Naive B cell (primary cell): ENCODE data around the gene CCDC136. TPM values are rescaled to one million over a fixed set of nuclear protein-coding genes. Genes with fewer than 3 reads are reported as not detected.
A peak's percentile ranks its signal among the peaks of the same experiment; 100 is the strongest.

Experiments
- ATAC-seq, 2 donors: fragments of 150-1000 bp; cut with Tn5 transposase; 2 replicates each; pipeline ENCODE4 v1.10.0; 2021; ENCODE audit warnings: low read depth in 2 of 2, mild to moderate bottlenecking in 2 of 2, moderate library complexity in 2 of 2
- DNase-seq: peaks from one replicate; pipeline ENCODE4 v3.0.0; 2022
- H3K27ac Mint-ChIP-seq, 6 donors: one replicate each; pipeline ENCODE4 v1.8.0; 2020 to 2022; ENCODE audit warnings: mild to moderate bottlenecking in 6 of 6, mixed read lengths in 6 of 6, moderate library complexity in 5 of 6, inconsistent platforms in 2 of 6
- H3K27me3 Mint-ChIP-seq, 3 donors: one replicate each; pipeline ENCODE4 v1.8.0; 2021 to 2022; ENCODE audit warnings: mixed read lengths in 3 of 3, mild to moderate bottlenecking in 1 of 3
- H3K36me3 Mint-ChIP-seq, 2 donors: one replicate each; pipeline ENCODE4 v1.8.0; 2020 to 2022; ENCODE audit warnings: mixed read lengths in 2 of 2, inconsistent platforms in 1 of 2, mild to moderate bottlenecking in 1 of 2
- H3K4me1 Mint-ChIP-seq, 3 donors: one replicate each; pipeline ENCODE4 v1.8.0; 2020 to 2022; ENCODE audit warnings: mixed read lengths in 3 of 3, inconsistent platforms in 1 of 3, mild to moderate bottlenecking in 1 of 3, moderate library complexity in 1 of 3
- H3K4me3 Mint-ChIP-seq, 8 donors: one replicate each; pipeline ENCODE4 v1.8.0; 2020 to 2022; ENCODE audit warnings: mild to moderate bottlenecking in 8 of 8, mixed read lengths in 8 of 8, moderate library complexity in 8 of 8, inconsistent platforms in 2 of 8
- H3K9me3 Mint-ChIP-seq, 7 donors: one replicate each; pipeline ENCODE4 v1.8.0; 2020 to 2022; ENCODE audit warnings: mixed read lengths in 7 of 7, mild to moderate bottlenecking in 5 of 7, inconsistent platforms in 2 of 7, moderate library complexity in 1 of 7
- polyA plus RNA-seq, 6 donors: library from polyadenylated mRNA; unstranded; fragments of 300-500 nt; fragmentation: Illumina TruSeq; gene quantifications; one replicate each; pipeline ENCODE4 v1.2.3, GENCODE V29; 2021; ENCODE audit warnings: low read depth in 6 of 6

CCDC136 gene
- polyA plus RNA-seq, 6 donors from 2014 or later = 0.08 to 0.38 (median 0.34) TPM; not detected in 3

GRCh38 chr7:128801667-128802418 is 10.1 kb downstream of the CCDC136 start:
- no peak overlapping the region for H3K4me3 Mint-ChIP-seq
- DNase-seq (no peak), ATAC-seq (no peak)
- no peaks in the 10 kb centered on the region for H3K36me3 Mint-ChIP-seq
- H3K27me3 Mint-ChIP-seq = no peaks in the 10 kb centered on the region
- H3K4me1 Mint-ChIP-seq = no peaks in the 10 kb centered on the region
- no peaks in the 10 kb centered on the region for H3K9me3 Mint-ChIP-seq
- H3K27ac Mint-ChIP-seq = no peak overlapping the region

- Mint-ChIP-seq H3K36me3 (no peaks in the 10 kb centered on the region), H3K4me3 (no peak overlapping the region), H3K9me3 (no peaks in the 10 kb centered on the region), H3K27ac (no peak overlapping the region), H3K4me1 (no peaks in the 10 kb centered on the region), H3K27me3 (no peaks in the 10 kb centered on the region)
- ATAC-seq (no peak), DNase-seq (no peak)
Observed at GRCh38 chr7:128804484-128804883, 12.7 kb downstream of the CCDC136 start.

- Mint-ChIP-seq H3K36me3 (no peaks in the 10 kb centered on the region), H3K4me3 (no peak overlapping the region), H3K9me3 (no peaks in the 10 kb centered on the region), H3K27ac (peak overlapping the region in 1 of 6 donors; percentile 38), H3K4me1 (no peaks in the 10 kb centered on the region), H3K27me3 (no peaks in the 10 kb centered on the region)
- DNase-seq = no peak
- no peak for ATAC-seq
Observed at GRCh38 chr7:128805225-128805624, 13.5 kb downstream of the CCDC136 start.

GRCh38 chr7:128807191-128807590 is 15.4 kb downstream of the CCDC136 start:
- no peak for DNase-seq
- no peak overlapping the region for H3K27ac Mint-ChIP-seq
- no peak overlapping the region for H3K4me3 Mint-ChIP-seq
- no peaks in the 10 kb centered on the region for H3K27me3 Mint-ChIP-seq
- no peaks in the 10 kb centered on the region for H3K4me1 Mint-ChIP-seq
- no peaks in the 10 kb centered on the region for H3K9me3 Mint-ChIP-seq
- no peaks in the 10 kb centered on the region for H3K36me3 Mint-ChIP-seq
- no peak for ATAC-seq

GRCh38 chr7:128809363-128809762 is 17.6 kb downstream of the CCDC136 start:
- Mint-ChIP-seq H3K27me3 (peaks cover 0 to 1% (median 0%) of the 10 kb centered on the region in 3 donors), H3K4me1 (no peaks in the 10 kb centered on the region), H3K27ac (no peak overlapping the region), H3K36me3 (no peaks in the 10 kb centered on the region), H3K4me3 (no peak overlapping the region), H3K9me3 (no peaks in the 10 kb centered on the region)
- ATAC-seq = no peak
- no peak for DNase-seq

- H3K4me3 Mint-ChIP-seq = no peak overlapping the region
- no peak overlapping the region for H3K27ac Mint-ChIP-seq
- DNase-seq = no peak
- no peaks in the 10 kb centered on the region for H3K9me3 Mint-ChIP-seq
- peaks cover 0 to 4% (median 0%) of the 10 kb centered on the region in 3 donors for H3K27me3 Mint-ChIP-seq
- no peaks in the 10 kb centered on the region for H3K36me3 Mint-ChIP-seq
- H3K4me1 Mint-ChIP-seq = peaks cover 0 to 2% (median 0%) of the 10 kb centered on the region in 3 donors
- ATAC-seq = no peak
Observed at GRCh38 chr7:128810473-128810872, 18.7 kb downstream of the CCDC136 start.

GRCh38 chr7:128810997-128811396 is 19.2 kb downstream of the CCDC136 start:
- peaks cover 0 to 4% (median 0%) of the 10 kb centered on the region in 3 donors for H3K27me3 Mint-ChIP-seq
- H3K9me3 Mint-ChIP-seq = no peaks in the 10 kb centered on the region
- H3K36me3 Mint-ChIP-seq = no peaks in the 10 kb centered on the region
- peaks cover 0 to 4% (median 0%) of the 10 kb centered on the region in 3 donors for H3K4me1 Mint-ChIP-seq
- ATAC-seq (no peak), DNase-seq (no peak)
- no peak overlapping the region for H3K4me3 Mint-ChIP-seq
- H3K27ac Mint-ChIP-seq = no peak overlapping the region

GRCh38 chr7:128811631-128812430 is 20.1 kb downstream of the CCDC136 start:
- no peak overlapping the region for H3K4me3 Mint-ChIP-seq
- DNase-seq = no peak
- no peak overlapping the region for H3K27ac Mint-ChIP-seq
- no peak for ATAC-seq
- H3K36me3 Mint-ChIP-seq = no peaks in the 10 kb centered on the region
- no peaks in the 10 kb centered on the region for H3K9me3 Mint-ChIP-seq
- H3K27me3 Mint-ChIP-seq = peaks cover 0 to 4% (median 0%) of the 10 kb centered on the region in 3 donors
- H3K4me1 Mint-ChIP-seq = peaks cover 0 to 4% (median 0%) of the 10 kb centered on the region in 3 donors

DNA sequence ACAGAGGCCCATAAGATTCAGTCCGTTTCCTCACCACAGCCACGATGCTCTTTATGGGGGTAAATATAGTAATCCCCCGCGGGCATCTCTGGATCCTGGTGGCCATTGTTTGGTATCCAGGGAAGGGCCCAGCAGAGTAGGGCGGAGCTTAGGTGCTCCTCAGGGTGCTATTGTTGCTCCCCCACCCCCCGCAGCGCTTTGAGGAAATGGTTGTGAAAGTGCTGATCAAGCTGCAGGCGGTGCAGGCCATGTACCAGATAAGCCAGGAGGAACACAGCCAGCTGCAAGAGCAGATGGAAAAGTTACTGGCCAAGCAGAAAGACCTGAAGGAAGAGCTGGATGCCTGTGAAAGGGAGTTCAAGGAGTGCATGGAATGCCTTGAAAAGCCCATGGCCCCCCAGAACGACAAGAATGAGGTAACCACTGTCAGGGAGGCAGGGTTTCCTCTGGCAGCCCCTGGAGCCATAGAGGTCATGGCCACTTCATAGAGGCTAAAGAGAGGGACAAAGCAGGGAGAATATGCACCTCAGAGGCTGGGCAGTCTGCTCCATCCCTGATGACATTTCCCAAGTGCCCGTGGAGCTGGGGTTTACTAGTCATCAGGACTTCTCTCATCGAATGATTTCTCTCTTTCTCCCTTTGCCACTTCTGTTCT is 20.9 kb downstream of the CCDC136 start:
- H3K9me3 Mint-ChIP-seq = no peaks in the 10 kb centered on the region
- ATAC-seq (no peak), DNase-seq (no peak)
- peaks cover 0 to 4% (median 0%) of the 10 kb centered on the region in 3 donors for H3K4me1 Mint-ChIP-seq
- no peaks in the 10 kb centered on the region for H3K36me3 Mint-ChIP-seq
- no peak overlapping the region for H3K4me3 Mint-ChIP-seq
- H3K27ac Mint-ChIP-seq = no peak overlapping the region
- H3K27me3 Mint-ChIP-seq = peaks cover 0 to 5% (median 4%) of the 10 kb centered on the region in 3 donors

DNA sequence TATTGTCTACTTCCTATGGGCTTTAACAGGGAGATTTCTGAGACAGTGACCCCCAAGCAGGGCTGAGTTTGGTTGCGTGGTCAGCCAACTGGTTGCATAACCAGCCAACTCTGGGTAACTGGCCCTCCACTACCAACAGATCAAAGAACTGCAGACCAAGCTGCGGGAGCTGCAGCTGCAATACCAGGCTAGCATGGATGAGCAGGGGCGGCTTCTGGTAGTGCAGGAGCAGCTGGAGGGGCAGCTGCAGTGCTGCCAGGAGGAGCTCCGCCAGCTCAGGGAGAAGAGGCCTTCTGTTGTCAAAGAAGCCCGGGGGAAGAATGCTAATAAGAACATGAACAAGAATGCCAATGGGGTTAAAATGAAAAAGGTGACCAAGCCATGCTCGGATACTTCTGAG is 22.7 kb downstream of the CCDC136 start:
- Mint-ChIP-seq H3K27ac (peak overlapping the region in 2 of 6 donors; percentile 20 to 59), H3K27me3 (peaks cover 0 to 17% (median 4%) of the 10 kb centered on the region in 3 donors), H3K36me3 (no peaks in the 10 kb centered on the region), H3K4me1 (peaks cover 0 to 4% (median 0%) of the 10 kb centered on the region in 3 donors), H3K4me3 (peak overlapping the region in 1 of 8 donors; percentile 37), H3K9me3 (no peaks in the 10 kb centered on the region)
- DNase-seq (no peak), ATAC-seq (no peak)

DNA sequence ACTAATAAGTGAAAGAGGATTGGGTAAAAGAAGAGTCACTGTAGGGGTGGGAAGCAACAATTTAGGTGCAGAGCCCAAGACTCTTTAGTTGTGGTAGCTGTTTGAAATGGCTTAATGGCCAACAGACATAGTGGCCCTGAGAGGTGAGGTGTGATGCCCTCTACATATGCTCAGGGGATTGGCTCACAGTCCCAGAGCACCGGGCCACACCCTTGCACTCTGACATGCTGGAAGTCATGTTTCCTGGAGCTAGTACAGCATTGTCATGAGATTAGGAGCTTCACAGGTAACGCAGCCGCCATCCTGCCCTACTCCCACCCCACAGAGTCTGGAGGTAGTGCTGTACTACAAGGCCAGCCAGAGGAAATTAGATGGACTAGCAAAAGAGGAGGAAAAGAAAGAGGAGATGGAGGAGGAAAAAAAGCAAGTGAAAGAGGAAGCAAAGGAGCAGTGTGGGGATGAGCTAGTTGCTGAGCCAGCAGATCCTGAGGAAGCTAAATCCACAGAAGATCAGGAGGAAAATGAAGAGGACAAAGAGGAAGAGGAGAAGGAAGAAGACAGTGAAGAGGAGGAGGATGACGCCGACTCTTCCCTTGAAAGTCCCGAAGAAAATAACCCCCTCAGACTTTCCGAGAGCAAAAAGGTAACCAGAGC is 23.6 kb downstream of the CCDC136 start:
- H3K4me3 Mint-ChIP-seq = no peak overlapping the region
- ATAC-seq (no peak), DNase-seq (no peak)
- H3K27ac Mint-ChIP-seq = peak overlapping the region in 1 of 6 donors; percentile 23
- no peaks in the 10 kb centered on the region for H3K36me3 Mint-ChIP-seq
- H3K9me3 Mint-ChIP-seq = no peaks in the 10 kb centered on the region
- H3K27me3 Mint-ChIP-seq = peaks cover 0 to 24% (median 4%) of the 10 kb centered on the region in 3 donors
- peaks cover 0 to 4% (median 0%) of the 10 kb centered on the region in 3 donors for H3K4me1 Mint-ChIP-seq

DNA sequence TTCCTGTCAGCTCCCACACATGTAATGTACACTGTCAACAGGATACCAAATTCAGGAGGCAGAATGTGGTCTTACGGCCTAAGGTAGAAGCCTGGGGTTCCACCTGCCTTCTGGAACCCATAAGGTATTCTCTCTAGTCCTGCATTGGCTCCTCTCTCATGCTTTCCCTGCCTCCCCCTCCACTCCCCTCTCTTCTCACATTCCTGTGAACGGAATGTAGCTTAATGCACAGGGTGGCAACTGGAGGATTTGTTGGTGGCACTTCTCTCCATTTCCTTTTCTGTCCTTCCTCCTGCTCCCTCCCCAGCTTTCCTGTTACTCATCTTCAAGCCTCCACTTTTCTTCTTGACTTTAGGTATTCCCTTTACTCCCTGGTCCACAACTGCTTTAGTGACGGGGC is 26.9 kb downstream of the CCDC136 start:
- Mint-ChIP-seq H3K27ac (no peak overlapping the region), H3K4me1 (peaks cover 0 to 4% (median 0%) of the 10 kb centered on the region in 3 donors), H3K27me3 (peaks cover under 1 to 24% (median 12%) of the 10 kb centered on the region in 3 donors), H3K36me3 (no peaks in the 10 kb centered on the region), H3K9me3 (no peaks in the 10 kb centered on the region), H3K4me3 (no peak overlapping the region)
- ATAC-seq (no peak), DNase-seq (no peak)

GRCh38 chr7:128821724-128822123 is 30.0 kb downstream of the CCDC136 start:
- Mint-ChIP-seq H3K27ac (no peak overlapping the region), H3K4me3 (no peak overlapping the region), H3K4me1 (no peaks in the 10 kb centered on the region), H3K9me3 (no peaks in the 10 kb centered on the region), H3K27me3 (peaks cover 14 to 35% (median 19%) of the 10 kb centered on the region in 3 donors), H3K36me3 (no peaks in the 10 kb centered on the region)
- ATAC-seq (no peak), DNase-seq (no peak)
